Midbrain (tissue), 1 donor: Measurements from ENCODE around the gene PARP11.

ENCODE experiments used
- DNase-seq: peaks from one replicate; lab custom pipeline; 2025; lab: John Stamatoyannopoulos, UW

The PARP11 gene

GRCh38 chr12:3872800-3873636 lies at the start of gene PARP11:
Gene PARP11, minus strand, starts transcription at chr12:3873399. Its CDS starts 170 bp downstream, at chr12:3873229.
- peak; percentile 97 for DNase-seq

GRCh38 chr12:3922033-3922432 lies 48.8 kb upstream of the PARP11 start:
- DNase-seq = no peak

GRCh38 chr12:3921526-3921925 lies 48.3 kb upstream of the PARP11 start:
- no peak for DNase-seq

GRCh38 chr12:3921151-3921471 lies 47.9 kb upstream of the PARP11 start:
- no peak for DNase-seq

GRCh38 chr12:3920351-3921150 lies 47.4 kb upstream of the PARP11 start:
- DNase-seq = no peak

GRCh38 chr12:3913278-3913677 lies 40.1 kb upstream of the PARP11 start:
- no peak for DNase-seq

GRCh38 chr12:3912863-3913262 lies 39.7 kb upstream of the PARP11 start:
- no peak for DNase-seq

- no peak for DNase-seq
Observed at GRCh38 chr12:3911409-3911808, 38.2 kb upstream of the PARP11 start.

GRCh38 chr12:3905664-3906063 lies 32.5 kb upstream of the PARP11 start:
- no peak for DNase-seq

GRCh38 chr12:3904999-3905398 lies 31.8 kb upstream of the PARP11 start:
- no peak for DNase-seq

- no peak for DNase-seq
Observed at GRCh38 chr12:3902921-3903320, 29.7 kb upstream of the PARP11 start.

- no peak for DNase-seq
Observed at GRCh38 chr12:3901116-3901515, 27.9 kb upstream of the PARP11 start.

GRCh38 chr12:3898756-3899155 lies 25.6 kb upstream of the PARP11 start:
- no peak for DNase-seq

GRCh38 chr12:3897371-3897971 lies 24.3 kb upstream of the PARP11 start:
- DNase-seq = no peak

GRCh38 chr12:3896801-3897351 lies 23.7 kb upstream of the PARP11 start:
- no peak for DNase-seq

- DNase-seq = no peak
Observed at GRCh38 chr12:3896356-3896755, 23.2 kb upstream of the PARP11 start.

GRCh38 chr12:3892631-3893030 lies 19.4 kb upstream of the PARP11 start:
- no peak for DNase-seq

- no peak for DNase-seq
Observed at GRCh38 chr12:3891201-3891600, 18.0 kb upstream of the PARP11 start.

- no peak for DNase-seq
Observed at GRCh38 chr12:3888659-3889058, 15.5 kb upstream of the PARP11 start.

- peak; percentile 55 for DNase-seq
Observed at GRCh38 chr12:3885277-3886094, 12.3 kb upstream of the PARP11 start.

GRCh38 chr12:3884671-3885070 lies 11.5 kb upstream of the PARP11 start:
- no peak for DNase-seq
